K562 (cell line): Measurements from ENCODE around the gene GAL3ST1. TPM values are rescaled to one million over a fixed set of nuclear protein-coding genes. Genes with fewer than 3 reads are reported as not detected.

Experiments used
- CEBPZ ChIP-seq: fragments of 150-350 bp; IDR thresholded peaks from 2 replicates; pipeline ENCODE4 v1.6.1; 2014; ENCODE audit warnings: low read depth, mild to moderate bottlenecking, low read length, borderline replicate concordance
- ELF1 ChIP-seq: fragments of 200-800 bp; sonication (Bioruptor generic); IDR thresholded peaks from 2 replicates; pipeline ENCODE4 v1.6.1; 2016; ENCODE audit warnings: missing genetic modification characterization, missing compliant biosample characterization
- GABPB1 ChIP-seq: sonication (generic); formaldehyde crosslinking; IDR thresholded peaks from 2 replicates; pipeline ENCODE4 v1.8.0; 2022; ENCODE audit warnings: mild to moderate bottlenecking, missing genetic modification reagents
- HBP1 ChIP-seq: fragments of 450-650 bp; formaldehyde crosslinking; IDR thresholded peaks from 2 replicates; pipeline ENCODE4 v1.4.0; 2022; ENCODE audit warnings: missing genetic modification characterization
- KDM1A ChIP-seq, 2 experiments: fragments of 450-650 bp; IDR thresholded peaks; 2 replicates each; pipeline ENCODE4 v1.6.1; 2016; ENCODE audit warnings: mild to moderate bottlenecking in 2 of 2
- KDM2B ChIP-seq: fragments of 250-450 bp; sonication (Bioruptor Pico); IDR thresholded peaks from 2 replicates; pipeline ENCODE4 v1.8.0; 2021; ENCODE audit warnings: mild to moderate bottlenecking, moderate library complexity
- MBD1 ChIP-seq: fragments of 250-450 bp; sonication (Bioruptor Pico); IDR thresholded peaks from 2 replicates; pipeline ENCODE4 v1.8.0; 2022; ENCODE audit warnings: inconsistent platforms
- MECOM ChIP-seq: fragments of 250-450 bp; sonication (Bioruptor Pico); IDR thresholded peaks from 2 replicates; pipeline ENCODE4 v1.8.0; 2022; ENCODE audit warnings: inconsistent platforms
- NFATC3 ChIP-seq: fragments of 450-650 bp; IDR thresholded peaks from 2 replicates; pipeline ENCODE4 v1.6.1; 2017; ENCODE audit warnings: mild to moderate bottlenecking
- NR3C1 ChIP-seq: sonication (generic); formaldehyde crosslinking; IDR thresholded peaks from 2 replicates; pipeline ENCODE4 v1.8.1; 2022; ENCODE audit warnings: missing genetic modification reagents
- PURB ChIP-seq: sonication (generic); formaldehyde crosslinking; IDR thresholded peaks from 2 replicates; pipeline ENCODE4 v1.9.0; 2021; ENCODE audit warnings: low read depth, mild to moderate bottlenecking, missing genetic modification reagents
- TAF15 ChIP-seq: fragments of 200-400 bp; formaldehyde crosslinking; IDR thresholded peaks from 2 replicates; pipeline ENCODE4 v1.6.1; 2017; ENCODE audit warnings: mild to moderate bottlenecking, low read depth, low read length, moderate library complexity
- TCF7L2 ChIP-seq: fragments of 150-350 bp; IDR thresholded peaks from 2 replicates; pipeline ENCODE4 v1.6.1; 2016; ENCODE audit warnings: low read depth, mild to moderate bottlenecking, low read length, moderate library complexity
- THAP12 ChIP-seq: fragments of 250-450 bp; sonication (Bioruptor Pico); IDR thresholded peaks from 2 replicates; pipeline ENCODE4 v1.9.0; 2021; ENCODE audit warnings: mild to moderate bottlenecking, inconsistent platforms
- XRCC5 ChIP-seq: fragments of 200-400 bp; formaldehyde crosslinking; IDR thresholded peaks from 2 replicates; pipeline ENCODE4 v1.6.1; 2017; ENCODE audit warnings: low read depth, mild to moderate bottlenecking, low read length
- ZBED1 ChIP-seq: IDR thresholded peaks from 2 replicates; pipeline ENCODE4 v1.6.1; 2014
- ZNF143 ChIP-seq: sonication (generic); formaldehyde crosslinking; IDR thresholded peaks from 2 replicates; pipeline ENCODE4 v1.9.0; 2022; ENCODE audit warnings: mild to moderate bottlenecking, missing genetic modification reagents
- ZNF282 ChIP-seq: sonication (generic); formaldehyde crosslinking; IDR thresholded peaks from 2 replicates; pipeline ENCODE4 v1.8.1; 2023; ENCODE audit warnings: missing genetic modification reagents
- polyA plus RNA-seq, 8 experiments: library from polyadenylated mRNA; depleted of rRNA in 4 of 8; stranded (reverse) in 5 of 8; unstranded in 3 of 8; fragments of >200 nt; fragmentation: Nextera tagmentation in 2 of 8; fragmentation: Illumina TruSeq in 1 of 8; extraction: Ambion mirVana in 2 of 8; extraction: Trizol in 1 of 8; gene quantifications; 2 replicates each; pipeline versions ENCODE4 v1.2.1 to v1.2.3, GENCODE V29; 2011 to 2014; ENCODE audit warnings: inconsistent platforms in 1 of 8, missing spikeins in 1 of 8
- total RNA-seq, 7 experiments: library from RNA; depleted of rRNA in 6 of 7; stranded (reverse); fragments of >200 nt in 6 of 7; fragmentation: Illumina TruSeq in 2 of 7; extraction: Trizol in 2 of 7; gene quantifications; 2 replicates each; pipeline versions ENCODE4 v1.2.1 to v1.2.3, GENCODE V29; 2011 to 2021; ENCODE audit warnings: low replicate concordance in 1 of 7

GAL3ST1 gene
- total and polyA plus RNA-seq, 9 of the 15 experiments (the other 6 are each of a cell fraction or from before 2014, with no cell fraction given) = 0.03 to 1.9 (median 0.33) TPM; not detected in 1

- TF ChIP-seq CEBPZ (no peak), GABPB1 (CRISPR knock-in tag) (peak; percentile 72; the same call in 1 of the 2 replicates), XRCC5 (no peak), KDM2B (CRISPR knock-in tag) (no peak), KDM1A (IDR thresholded peaks at IDR 0.05) (no peak), THAP12 (CRISPR knock-in tag) (no peak), NFATC3 (no peak), MECOM (no peak), ELF1 (peak; percentile 99), ZNF282 (CRISPR knock-in tag) (no peak), PURB (CRISPR knock-in tag) (no peak), ZNF143 (CRISPR knock-in tag) (peak; percentile 96), NR3C1 (no peak), HBP1 (CRISPR knock-in tag) (no peak), ZBED1 (no peak; the same call in 1 of the 2 replicates), MBD1 (CRISPR knock-in tag) (no peak), TAF15 (no peak), TCF7L2 (no peak)
Observed at GRCh38 chr22:30591588-30592359, 17.3 kb upstream of the GAL3ST1 start, which contains the start of gene PES1 (continued).
